IPS-15b (cell line): ENCODE results near the gene CYB561D2.

ENCODE experiments used
- H3K27me3 ChIP-seq: one replicate; pipeline ENCODE4 v1.6.1; 2013; ENCODE audit warnings: low read length; ENCODE audit not compliant: control insufficient read depth, insufficient read depth
- H3K36me3 ChIP-seq: one replicate; pipeline ENCODE4 v1.6.1; 2013; ENCODE audit warnings: low read length; ENCODE audit not compliant: control insufficient read depth, insufficient read depth
- H3K4me1 ChIP-seq: one replicate; pipeline ENCODE4 v1.6.1; 2013; ENCODE audit warnings: mild to moderate bottlenecking, low read length; ENCODE audit not compliant: control insufficient read depth, insufficient read depth
- H3K4me3 ChIP-seq: one replicate; pipeline ENCODE4 v1.5.1; 2013; ENCODE audit warnings: low read depth, low read length
- H3K9ac ChIP-seq: one replicate; pipeline ENCODE4 v1.6.1; 2013; ENCODE audit warnings: low read depth, mild to moderate bottlenecking, low read length
- H3K9me3 ChIP-seq: one replicate; pipeline ENCODE4 v1.6.1; 2013; ENCODE audit warnings: mild to moderate bottlenecking, low read length; ENCODE audit not compliant: control insufficient read depth, insufficient read depth

CYB561D2 gene

DNA sequence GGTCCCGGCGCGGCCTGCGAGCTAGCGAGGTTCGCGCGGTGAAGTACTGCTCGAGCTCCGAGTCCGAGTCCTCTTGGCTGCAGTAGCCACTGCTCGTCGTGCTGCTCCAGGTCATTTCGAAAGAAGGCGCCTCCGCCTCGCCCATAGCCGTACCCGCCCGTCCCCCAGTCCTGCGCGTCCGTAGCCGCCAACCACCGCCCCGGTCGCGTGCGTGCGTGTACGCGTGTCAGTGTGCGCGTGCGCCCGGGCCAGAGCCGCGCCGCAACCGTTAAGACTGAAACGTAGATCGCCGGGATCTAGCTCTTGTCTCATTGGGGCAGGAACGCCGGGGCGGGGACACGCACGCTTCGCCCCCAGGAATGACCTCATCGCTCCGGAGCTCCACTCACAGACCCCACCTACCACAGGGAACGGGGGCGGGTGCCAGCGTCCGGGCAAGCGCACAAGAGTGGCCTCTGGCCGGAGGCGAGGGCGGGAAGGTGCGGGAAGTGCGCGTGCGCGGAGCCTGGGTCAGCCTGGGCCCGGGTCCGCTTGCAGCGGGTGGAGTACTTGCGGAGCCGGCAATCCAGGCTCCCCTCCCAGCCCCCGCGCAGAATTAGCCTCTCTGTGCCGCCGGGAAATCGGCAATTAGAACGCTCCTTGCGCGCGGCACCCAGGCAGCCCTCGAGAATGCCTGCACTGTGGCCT lies 13.3 kb upstream of the CYB561D2 start:
- H3K4me3 ChIP-seq, result peak overlapping the region; percentile 95
- peaks cover 41% of the 10 kb centered on the region for H3K27me3 ChIP-seq
- H3K36me3 ChIP-seq, result peaks cover 5% of the 10 kb centered on the region
- H3K9ac ChIP-seq, result peak overlapping the region; percentile 91
- H3K4me1 ChIP-seq, result peaks cover 6% of the 10 kb centered on the region
- H3K9me3 ChIP-seq, result no peaks in the 10 kb centered on the region

DNA sequence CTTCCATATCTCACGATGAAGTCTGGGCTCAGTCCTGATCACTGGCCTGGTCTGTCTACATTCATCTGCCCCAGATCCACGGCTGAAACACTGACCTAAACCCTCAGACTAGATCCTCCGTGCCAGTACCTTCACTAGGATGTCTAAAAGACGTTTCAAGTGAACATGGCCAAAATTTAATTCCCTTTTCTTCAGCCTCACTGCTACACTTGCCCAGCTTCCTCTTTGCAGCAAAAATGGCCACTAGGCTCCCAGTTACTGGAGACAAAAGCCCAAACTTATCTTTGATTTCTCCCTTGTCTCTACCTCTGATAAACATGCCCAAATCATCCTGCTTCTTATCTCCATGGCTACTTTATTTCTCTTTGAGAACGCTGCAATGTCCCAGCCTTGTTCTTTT lies 11.7 kb upstream of the CYB561D2 start:
- Histone ChIP-seq H3K36me3 (no peaks in the 10 kb centered on the region), H3K4me1 (peaks cover 6% of the 10 kb centered on the region), H3K9me3 (no peaks in the 10 kb centered on the region), H3K4me3 (no peak overlapping the region), H3K27me3 (peaks cover 56% of the 10 kb centered on the region), H3K9ac (no peak overlapping the region)

DNA sequence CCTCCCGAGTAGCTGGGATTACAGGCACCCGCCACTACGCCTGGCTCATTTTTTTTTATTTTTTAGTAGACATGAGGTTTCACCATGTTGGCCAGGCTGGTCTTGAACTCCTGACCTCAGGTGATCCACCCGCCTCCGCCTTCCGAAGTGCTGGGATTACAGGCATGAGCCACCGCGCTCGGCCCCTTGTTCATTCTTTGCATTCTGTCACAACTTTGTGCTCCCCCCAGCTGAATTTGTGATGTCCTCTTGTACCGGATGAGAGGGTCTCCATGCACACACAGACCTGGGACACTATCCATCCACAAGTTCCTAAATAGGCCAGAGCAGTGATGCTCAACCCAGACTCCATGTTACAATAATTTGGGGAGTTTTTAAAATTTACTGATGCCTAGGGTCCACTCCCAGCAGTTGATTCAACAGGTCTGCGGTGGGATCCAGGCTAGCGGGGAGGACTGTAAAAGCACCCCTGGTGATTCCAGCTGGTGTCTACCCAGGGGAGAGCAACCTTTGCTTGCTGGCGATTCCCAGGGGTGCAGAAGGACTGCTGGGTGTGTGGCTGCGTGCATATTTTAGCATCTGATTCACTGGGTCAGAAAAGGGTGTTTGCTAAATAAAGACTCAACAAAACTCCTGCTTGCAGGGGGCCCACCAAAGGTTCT lies 11.0 kb upstream of the CYB561D2 start:
- H3K27me3 ChIP-seq, result peaks cover 62% of the 10 kb centered on the region
- H3K36me3 ChIP-seq, result no peaks in the 10 kb centered on the region
- H3K4me3 ChIP-seq, result peak overlapping the region; percentile 58
- H3K9me3 ChIP-seq, result no peaks in the 10 kb centered on the region
- peaks cover 4% of the 10 kb centered on the region for H3K4me1 ChIP-seq
- no peak overlapping the region for H3K9ac ChIP-seq

DNA sequence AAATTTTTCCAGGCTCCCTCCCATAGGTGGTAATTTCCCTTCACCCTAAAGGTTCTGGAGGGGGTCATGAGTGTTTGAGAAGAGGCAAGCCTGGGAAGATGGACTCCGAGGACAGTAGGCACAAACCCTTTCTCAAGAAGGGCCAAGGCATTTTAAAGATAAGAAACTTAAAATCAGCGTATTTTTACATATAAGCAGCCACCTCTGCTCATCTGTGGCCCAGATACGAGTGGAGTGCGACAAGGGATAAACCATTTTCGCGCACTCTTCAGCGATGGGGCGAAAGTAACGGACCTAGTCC lies 10.6 kb upstream of the CYB561D2 start:
- no peaks in the 10 kb centered on the region for H3K36me3 ChIP-seq
- peaks cover 67% of the 10 kb centered on the region for H3K27me3 ChIP-seq
- peaks cover 3% of the 10 kb centered on the region for H3K4me1 ChIP-seq
- no peaks in the 10 kb centered on the region for H3K9me3 ChIP-seq
- H3K4me3 ChIP-seq, result peak overlapping the region; percentile 58
- H3K9ac ChIP-seq, result no peak overlapping the region

DNA sequence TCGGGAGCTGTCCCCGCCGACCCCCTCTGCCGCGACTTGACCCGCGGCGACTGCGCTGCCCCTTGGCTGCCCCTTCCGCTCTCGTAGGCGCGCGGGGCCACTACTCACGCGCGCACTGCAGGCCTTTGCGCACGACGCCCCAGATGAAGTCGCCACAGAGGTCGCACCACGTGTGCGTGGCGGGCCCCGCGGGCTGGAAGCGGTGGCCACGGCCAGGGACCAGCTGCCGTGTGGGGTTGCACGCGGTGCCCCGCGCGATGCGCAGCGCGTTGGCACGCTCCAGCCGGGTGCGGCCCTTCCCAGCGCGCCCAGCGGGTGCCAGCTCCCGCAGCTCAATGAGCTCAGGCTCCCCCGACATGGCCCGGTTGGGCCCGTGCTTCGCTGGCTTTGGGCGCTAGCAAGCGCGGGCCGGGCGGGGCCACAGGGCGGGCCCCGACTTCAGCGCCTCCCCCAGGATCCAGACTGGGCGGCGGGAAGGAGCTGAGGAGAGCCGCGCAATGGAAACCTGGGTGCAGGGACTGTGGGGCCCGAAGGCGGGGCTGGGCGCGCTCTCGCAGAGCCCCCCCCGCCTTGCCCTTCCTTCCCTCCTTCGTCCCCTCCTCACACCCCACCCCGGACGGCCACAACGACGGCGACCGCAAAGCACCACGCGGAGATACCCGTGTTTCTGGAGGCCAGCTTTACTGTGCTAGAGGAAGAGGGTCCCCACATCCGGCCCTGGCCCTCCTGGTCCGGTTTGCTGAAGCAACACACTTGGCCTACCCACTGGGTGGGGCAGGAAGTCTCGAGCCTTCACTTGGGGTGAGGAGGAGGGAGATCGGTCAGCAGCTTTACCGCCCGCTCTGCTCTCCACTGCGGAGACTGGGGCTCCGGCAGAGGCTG lies 10.0 kb upstream of the CYB561D2 start, which contains the start of gene RASSF1:
Gene RASSF1, minus strand, starts transcription at position 389 of the 882 bp plus-strand sequence. Its CDS starts 31 bp downstream, at position 358.
- peaks cover 3% of the 10 kb centered on the region for H3K4me1 ChIP-seq
- no peaks in the 10 kb centered on the region for H3K9me3 ChIP-seq
- H3K4me3 ChIP-seq, result peak within 1 kb of the TSS; percentile 58
- H3K27me3 ChIP-seq, result peaks cover 70% of the 10 kb centered on the region
- no peaks in the 10 kb centered on the region for H3K36me3 ChIP-seq
- peak within 1 kb of the TSS; percentile 24 for H3K9ac ChIP-seq

DNA sequence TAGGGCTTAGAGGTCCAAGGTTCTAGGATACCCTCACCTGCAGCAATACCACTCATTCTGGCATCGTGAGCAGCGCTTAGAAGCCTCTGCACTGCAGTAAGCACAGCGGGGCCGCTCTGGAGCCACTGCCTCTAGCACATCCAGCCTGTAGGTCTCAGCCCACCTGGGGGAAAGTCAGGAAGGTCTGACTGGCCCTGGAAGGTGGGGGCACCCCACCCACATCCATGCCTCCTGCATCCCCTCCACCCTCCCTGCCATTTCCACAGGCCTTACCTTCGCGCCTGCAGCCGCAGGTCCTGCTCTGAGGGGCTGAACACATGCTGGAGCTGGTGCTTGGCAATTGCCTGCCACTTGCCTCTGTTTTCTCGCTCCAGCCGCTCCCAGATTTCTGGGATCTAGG lies 9.1 kb upstream of the CYB561D2 start:
- H3K9ac ChIP-seq, result no peak overlapping the region
- peak overlapping the region; percentile 58 for H3K4me3 ChIP-seq
- H3K4me1 ChIP-seq, result peaks cover 3% of the 10 kb centered on the region
- H3K9me3 ChIP-seq, result no peaks in the 10 kb centered on the region
- H3K36me3 ChIP-seq, result no peaks in the 10 kb centered on the region
- H3K27me3 ChIP-seq, result peaks cover 77% of the 10 kb centered on the region

DNA sequence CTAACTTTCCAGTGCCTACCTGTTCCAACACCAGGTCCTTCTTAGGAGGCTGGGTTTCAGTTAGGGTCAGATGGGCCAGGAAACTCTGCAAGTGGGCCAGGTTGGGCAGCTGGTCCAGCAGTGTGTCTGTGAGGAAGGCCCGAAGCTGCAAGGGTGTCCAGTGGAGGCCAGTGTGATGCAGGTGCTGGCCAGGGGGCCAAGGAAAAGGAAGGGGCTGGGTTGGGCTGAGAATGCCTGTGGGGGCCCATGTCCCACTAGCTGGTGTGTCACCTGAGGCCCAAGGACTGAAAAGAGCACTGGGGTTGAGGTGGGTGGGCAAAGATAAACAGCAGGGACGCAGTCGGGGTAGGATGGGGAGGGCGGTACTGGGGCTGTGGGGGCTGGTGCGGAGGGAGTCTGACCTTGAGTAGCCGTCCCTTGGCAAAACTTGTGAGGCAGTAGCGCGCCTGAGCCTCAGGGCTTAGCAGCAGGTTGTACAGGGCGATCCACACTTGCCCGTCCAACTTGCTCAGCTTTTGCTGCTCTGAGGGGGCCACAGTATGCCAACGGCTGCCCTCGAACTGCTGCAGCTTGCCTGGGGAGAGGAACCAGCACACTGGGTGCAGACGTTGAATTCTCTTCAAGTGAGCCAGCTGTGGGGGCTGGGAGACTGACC lies 8.5 kb upstream of the CYB561D2 start:
- Histone ChIP-seq H3K4me3 (no peak overlapping the region), H3K9ac (no peak overlapping the region), H3K36me3 (no peaks in the 10 kb centered on the region), H3K9me3 (no peaks in the 10 kb centered on the region), H3K27me3 (peaks cover 80% of the 10 kb centered on the region), H3K4me1 (peaks cover 3% of the 10 kb centered on the region)

DNA sequence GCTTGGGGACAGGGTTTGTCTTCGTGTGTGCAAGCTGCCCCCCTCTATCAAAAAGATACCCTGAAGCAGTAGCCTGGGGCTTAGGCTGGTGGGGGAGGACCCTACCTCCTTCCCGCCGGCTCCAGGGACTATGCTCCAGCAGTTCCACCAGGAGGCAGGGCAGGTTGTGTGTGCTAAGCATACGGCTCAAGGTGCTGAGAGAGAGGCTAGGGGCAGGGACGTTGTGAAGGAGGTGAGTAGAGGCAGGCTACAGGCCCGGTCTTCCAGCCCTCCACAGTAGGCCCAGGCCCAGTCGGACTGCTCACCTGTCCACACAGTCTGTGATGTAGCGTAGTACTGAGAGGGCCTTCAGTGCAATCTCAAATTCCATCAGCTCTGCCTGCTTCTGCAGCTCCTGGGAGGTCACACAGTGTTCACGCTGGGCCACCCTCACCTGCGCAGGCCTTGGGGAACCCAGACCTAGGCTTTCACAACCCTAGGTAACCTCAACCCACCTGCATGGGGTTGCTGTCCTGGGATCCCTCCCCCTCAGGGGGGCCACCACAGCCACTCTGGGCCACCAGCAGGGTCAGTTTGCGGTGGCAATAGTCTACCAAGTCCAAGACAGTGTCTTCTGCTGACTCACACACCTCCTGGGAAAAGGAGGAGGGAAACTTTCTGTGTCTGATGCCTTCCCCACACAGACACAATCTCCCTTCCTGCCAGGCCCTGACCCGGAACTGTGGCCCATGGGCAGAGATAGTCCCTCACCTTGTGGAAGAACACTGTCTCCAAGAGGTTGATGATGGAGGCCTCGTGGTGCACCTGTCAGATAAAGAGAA lies 7.6 kb upstream of the CYB561D2 start:
- Histone ChIP-seq H3K4me1 (peaks cover 5% of the 10 kb centered on the region), H3K36me3 (peaks cover 5% of the 10 kb centered on the region), H3K9me3 (no peaks in the 10 kb centered on the region), H3K4me3 (no peak overlapping the region), H3K9ac (no peak overlapping the region), H3K27me3 (peaks cover 79% of the 10 kb centered on the region)

DNA sequence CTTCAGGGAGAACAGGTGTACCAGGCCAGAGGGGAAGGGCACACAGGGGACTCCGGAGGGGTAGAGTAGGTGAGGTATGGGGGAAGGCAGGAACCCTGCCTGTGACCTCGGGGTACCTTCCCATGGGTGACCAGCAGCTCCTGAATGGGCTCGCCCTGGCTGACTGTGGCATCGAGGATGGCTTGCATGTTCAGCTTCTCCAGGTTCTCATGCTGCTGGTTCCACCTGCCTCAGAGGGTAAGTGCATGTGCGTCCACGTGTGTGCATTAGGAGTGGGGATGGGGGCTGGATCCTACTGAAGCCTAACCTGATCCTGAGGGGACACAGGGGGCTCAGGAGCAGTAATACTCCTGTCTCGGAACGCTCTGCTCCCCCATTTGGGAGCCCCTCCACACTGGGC lies 5.7 kb upstream of the CYB561D2 start:
- Histone ChIP-seq H3K4me3 (peak overlapping the region; percentile 78), H3K9me3 (no peaks in the 10 kb centered on the region), H3K9ac (no peak overlapping the region), H3K4me1 (peaks cover 3% of the 10 kb centered on the region), H3K36me3 (peaks cover 9% of the 10 kb centered on the region), H3K27me3 (peaks cover 61% of the 10 kb centered on the region)

DNA sequence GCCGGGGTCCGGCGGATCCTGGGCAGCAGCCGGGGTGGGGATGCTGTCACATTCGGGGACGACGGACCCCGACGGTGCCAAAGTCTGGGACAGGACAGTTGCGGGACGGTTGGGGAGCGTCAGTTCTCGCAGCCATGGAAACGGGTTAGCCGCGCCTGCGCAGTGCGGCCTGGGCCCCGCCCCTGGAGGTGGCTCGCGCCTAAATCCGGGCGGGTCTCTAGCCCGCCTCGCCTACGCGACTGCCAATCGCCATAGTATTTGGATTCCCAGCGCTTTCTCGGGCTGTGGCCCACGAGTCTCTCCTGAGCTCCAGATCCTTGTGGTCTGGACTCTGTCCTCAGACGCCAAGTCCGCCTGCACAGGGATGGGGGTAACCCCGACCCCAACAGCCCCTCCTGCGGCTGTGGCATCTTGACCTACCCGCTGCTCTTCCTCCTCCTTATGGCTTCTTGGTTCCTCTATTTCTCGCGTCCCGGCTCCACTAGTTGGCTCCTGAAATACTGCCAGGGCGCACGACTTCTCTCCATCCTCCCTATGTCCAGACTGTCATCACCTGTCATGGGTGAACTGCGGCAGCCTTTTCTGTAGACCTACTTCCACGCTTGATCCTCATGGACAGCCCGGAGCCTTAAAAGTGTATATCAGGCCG lies 5.0 kb upstream of the CYB561D2 start, which contains the start of gene ZMYND10:
Gene ZMYND10, minus strand, starts transcription at position 147 of the 649 bp plus-strand sequence. CDS start 153 bp downstream, outside the sequence.
- H3K36me3 ChIP-seq, result peaks cover 9% of the 10 kb centered on the region
- peak within 1 kb of the TSS; percentile 78 for H3K4me3 ChIP-seq
- H3K9ac ChIP-seq, result no peak within 1 kb of the TSS
- no peaks in the 10 kb centered on the region for H3K9me3 ChIP-seq
- peaks cover 55% of the 10 kb centered on the region for H3K27me3 ChIP-seq
- peaks cover 2% of the 10 kb centered on the region for H3K4me1 ChIP-seq
